Upper lobe of right lung (tissue), 1 donor: ENCODE results near the gene PIPOX. TPM values are rescaled to one million over a fixed set of nuclear protein-coding genes. Genes with fewer than 3 reads are reported as not detected.

Experiments
- ATAC-seq: fragments of 200-7000 bp; cut with Tn5 transposase; one replicate; pipeline ENCODE4 v1.9.1; 2020; ENCODE audit warnings: mild to moderate bottlenecking, moderate library complexity
- DNase-seq: peaks from one replicate; pipeline ENCODE4 v3.0.0-alpha.2; 2020
- H3K27ac ChIP-seq: fragments of 200-600 bp; one replicate; pipeline ENCODE4 v1.8.0; 2022
- H3K27me3 ChIP-seq: fragments of 200-600 bp; one replicate; pipeline ENCODE4 v1.8.0; 2022; ENCODE audit warnings: mild to moderate bottlenecking
- H3K36me3 ChIP-seq: fragments of 200-600 bp; one replicate; pipeline ENCODE4 v1.8.0; 2022
- H3K4me1 ChIP-seq: fragments of 200-600 bp; one replicate; pipeline ENCODE4 v1.8.0; 2022
- H3K4me3 ChIP-seq: fragments of 200-600 bp; one replicate; pipeline ENCODE4 v1.8.0; 2022; ENCODE audit warnings: mild to moderate bottlenecking
- H3K9me3 ChIP-seq: fragments of 200-600 bp; one replicate; pipeline ENCODE4 v1.8.0; 2022
- CTCF ChIP-seq: fragments of 200-600 bp; IDR thresholded peaks from one replicate; pipeline ENCODE4 v1.8.0; 2022; ENCODE audit warnings: antibody characterized with exemption
- intact Hi-C: fragments of 100-400 bp; cut with DNase I; formaldehyde crosslinking; loops from one replicate; pipeline ENCODE4 v1.11.0; 2022
- total RNA-seq: library from RNA; stranded (reverse); fragmentation: NEBNext Ultra II Directional; extraction: Animal tissue kit (Norgen Biotek cat#: 25700); gene quantifications from one replicate; pipeline ENCODE4 v1.2.1, GENCODE V29; 2021
- donor health status: DM: no; HTN: yes; CAD: no; lungs with severe emphysema.

The PIPOX gene
- total RNA-seq, 1 donor from 2014 or later = 0.87 TPM

GRCh38 chr17:29039764-29040598, 3.0 kb upstream of the PIPOX start:
- intact Hi-C loops = no loop called here
- no peak for DNase-seq
- no peak for TF ChIP-seq CTCF
- no peak overlapping the region for H3K27ac ChIP-seq
- no peak for ATAC-seq
- peaks cover 14% of the 10 kb centered on the region for H3K4me1 ChIP-seq
- no peaks in the 10 kb centered on the region for H3K36me3 ChIP-seq
- peaks cover 5% of the 10 kb centered on the region for H3K27me3 ChIP-seq
- no peaks in the 10 kb centered on the region for H3K9me3 ChIP-seq
- no peak overlapping the region for H3K4me3 ChIP-seq

- TF ChIP-seq CTCF = no peak
- Histone ChIP-seq H3K27me3 (peaks cover 5% of the 10 kb centered on the region), H3K9me3 (no peaks in the 10 kb centered on the region), H3K4me1 (peaks cover 14% of the 10 kb centered on the region), H3K27ac (no peak overlapping the region), H3K4me3 (no peak overlapping the region), H3K36me3 (no peaks in the 10 kb centered on the region)
- no peak for DNase-seq
- no peak for ATAC-seq
- intact Hi-C loops = no loop called here
These were observed 1.9 kb upstream of the PIPOX start for GRCh38 chr17:29041091-29041490.

GRCh38 chr17:29041571-29041970, 1.4 kb upstream of the PIPOX start:
- H3K4me3 ChIP-seq = no peak overlapping the region
- no peak for ATAC-seq
- H3K4me1 ChIP-seq = peaks cover 14% of the 10 kb centered on the region
- intact Hi-C loops = no loop called here
- no peaks in the 10 kb centered on the region for H3K9me3 ChIP-seq
- H3K36me3 ChIP-seq = no peaks in the 10 kb centered on the region
- no peak for DNase-seq
- peaks cover 5% of the 10 kb centered on the region for H3K27me3 ChIP-seq
- no peak overlapping the region for H3K27ac ChIP-seq
- TF ChIP-seq CTCF = no peak

GRCh38 chr17:29042026-29042678, 789 bp upstream of the PIPOX start:
- TF ChIP-seq CTCF = no peak
- no peak for ATAC-seq
- Histone ChIP-seq H3K4me3 (no peak overlapping the region), H3K36me3 (no peaks in the 10 kb centered on the region), H3K9me3 (no peaks in the 10 kb centered on the region), H3K27ac (peak overlapping the region; percentile 55), H3K27me3 (peaks cover 5% of the 10 kb centered on the region), H3K4me1 (peaks cover 14% of the 10 kb centered on the region)
- intact Hi-C loops = no loop called here
- no peak for DNase-seq

- ATAC-seq (no peak), DNase-seq (no peak)
- H3K4me3 ChIP-seq = no peak overlapping the region
- H3K9me3 ChIP-seq = no peaks in the 10 kb centered on the region
- peaks cover 14% of the 10 kb centered on the region for H3K4me1 ChIP-seq
- no peak overlapping the region for H3K27ac ChIP-seq
- H3K36me3 ChIP-seq = no peaks in the 10 kb centered on the region
- TF ChIP-seq CTCF = no peak
- H3K27me3 ChIP-seq = peaks cover 5% of the 10 kb centered on the region
- intact Hi-C loops = no loop called here
These were observed 701 bp downstream of the PIPOX start for GRCh38 chr17:29043539-29044145.
